ENCODE measurements around the gene MRC2. TPM values are rescaled to one million over a fixed set of nuclear protein-coding genes. Genes with fewer than 3 reads are reported as not detected.
A peak's percentile ranks its signal among the peaks of the same experiment; 100 is the strongest.

Gene MRC2
- total RNA-seq, 1 donor from 2014 or later: 361 TPM

GRCh38 chr17:62655656-62656055, 28.2 kb downstream of the MRC2 start:
- peaks cover 27% of the 10 kb centered on the region for H3K36me3 Mint-ChIP-seq (ENCODE audit: low read depth, unreplicated experiment)
- no peak for FAIRE-seq
- DNase-seq (ENCODE audit: low read depth): no peak
- TF ChIP-seq EZH2 (IDR thresholded peaks at IDR 0.05; ENCODE audit: insufficient read depth, low read length) (no peak), CTCF (IDR thresholded peaks at IDR 0.05; ENCODE audit: insufficient read depth, low read depth, low read length) (no peak)
- Histone ChIP-seq H3K27me3 (ENCODE audit: insufficient read depth, low read length) (no peaks in the 10 kb centered on the region), H2AFZ (ENCODE audit: low read depth, low read length) (no peak overlapping the region), H3K27ac (ENCODE audit: low read depth, low read length) (no peak overlapping the region), H3K9me3 (ENCODE audit: insufficient read depth, low read depth, low read length) (no peaks in the 10 kb centered on the region), H3K79me2 (ENCODE audit: insufficient read depth, low read length) (peaks cover 78% of the 10 kb centered on the region), H3K36me3 (ENCODE audit: insufficient read depth, low read length) (peaks cover 10% of the 10 kb centered on the region), H3K9ac (ENCODE audit: low read length) (no peak overlapping the region), H3K4me1 (ENCODE audit: insufficient read depth, low read length) (peaks cover 24% of the 10 kb centered on the region), H3K4me3 (ENCODE audit: insufficient read depth, low read depth, low read length) (no peak overlapping the region), H3K4me2 (ENCODE audit: low read length) (no peak overlapping the region), H4K20me1 (ENCODE audit: insufficient read depth, low read length) (peaks cover 84% of the 10 kb centered on the region)
- no peak overlapping the region for H3K27ac Mint-ChIP-seq (ENCODE audit: unreplicated experiment)
- H3K9me3 Mint-ChIP-seq (ENCODE audit: unreplicated experiment): no peaks in the 10 kb centered on the region
- no peaks in the 10 kb centered on the region for H3K27me3 Mint-ChIP-seq (ENCODE audit: low read depth, unreplicated experiment)
- no peak overlapping the region for H3K4me3 Mint-ChIP-seq (ENCODE audit: unreplicated experiment)
- H3K4me1 Mint-ChIP-seq (ENCODE audit: low read depth, unreplicated experiment): peaks cover 37% of the 10 kb centered on the region

GRCh38 chr17:62656446-62656845, 29.0 kb downstream of the MRC2 start:
- TF ChIP-seq CTCF (IDR thresholded peaks at IDR 0.05; ENCODE audit: insufficient read depth, low read depth, low read length) (no peak), EZH2 (IDR thresholded peaks at IDR 0.05; ENCODE audit: insufficient read depth, low read length) (no peak)
- H2AFZ ChIP-seq (ENCODE audit: low read depth, low read length): no peak overlapping the region
- no peak for FAIRE-seq
- H3K4me1 Mint-ChIP-seq (ENCODE audit: low read depth, unreplicated experiment): peaks cover 33% of the 10 kb centered on the region
- H3K4me1 ChIP-seq (ENCODE audit: insufficient read depth, low read length): peaks cover 24% of the 10 kb centered on the region
- no peaks in the 10 kb centered on the region for H3K9me3 ChIP-seq (ENCODE audit: insufficient read depth, low read depth, low read length)
- H3K79me2 ChIP-seq (ENCODE audit: insufficient read depth, low read length): peaks cover 81% of the 10 kb centered on the region
- H3K4me3 ChIP-seq (ENCODE audit: insufficient read depth, low read depth, low read length): no peak overlapping the region
- H3K27ac ChIP-seq (ENCODE audit: low read depth, low read length): no peak overlapping the region
- H3K9ac ChIP-seq (ENCODE audit: low read length): no peak overlapping the region
- peak overlapping the region; percentile 34 for H3K4me3 Mint-ChIP-seq (ENCODE audit: unreplicated experiment)
- H3K27me3 ChIP-seq (ENCODE audit: insufficient read depth, low read length): no peaks in the 10 kb centered on the region
- peaks cover 29% of the 10 kb centered on the region for H3K36me3 Mint-ChIP-seq (ENCODE audit: low read depth, unreplicated experiment)
- H4K20me1 ChIP-seq (ENCODE audit: insufficient read depth, low read length): peaks cover 85% of the 10 kb centered on the region
- no peak overlapping the region for H3K4me2 ChIP-seq (ENCODE audit: low read length)
- H3K27ac Mint-ChIP-seq (ENCODE audit: unreplicated experiment): no peak overlapping the region
- no peak for DNase-seq (ENCODE audit: low read depth)
- H3K9me3 Mint-ChIP-seq (ENCODE audit: unreplicated experiment): peaks cover 3% of the 10 kb centered on the region
- peaks cover 10% of the 10 kb centered on the region for H3K36me3 ChIP-seq (ENCODE audit: insufficient read depth, low read length)
- no peaks in the 10 kb centered on the region for H3K27me3 Mint-ChIP-seq (ENCODE audit: low read depth, unreplicated experiment)

GRCh38 chr17:62657145-62657665, 29.7 kb downstream of the MRC2 start:
- Histone ChIP-seq H3K9ac (ENCODE audit: low read length) (no peak overlapping the region), H3K9me3 (ENCODE audit: insufficient read depth, low read depth, low read length) (no peaks in the 10 kb centered on the region), H3K4me2 (ENCODE audit: low read length) (no peak overlapping the region), H3K79me2 (ENCODE audit: insufficient read depth, low read length) (peaks cover 81% of the 10 kb centered on the region), H3K4me1 (ENCODE audit: insufficient read depth, low read length) (peaks cover 20% of the 10 kb centered on the region), H3K27me3 (ENCODE audit: insufficient read depth, low read length) (no peaks in the 10 kb centered on the region), H2AFZ (ENCODE audit: low read depth, low read length) (no peak overlapping the region), H4K20me1 (ENCODE audit: insufficient read depth, low read length) (peaks cover 80% of the 10 kb centered on the region), H3K4me3 (ENCODE audit: insufficient read depth, low read depth, low read length) (no peak overlapping the region), H3K36me3 (ENCODE audit: insufficient read depth, low read length) (peaks cover 10% of the 10 kb centered on the region), H3K27ac (ENCODE audit: low read depth, low read length) (no peak overlapping the region)
- no peak overlapping the region for H3K4me3 Mint-ChIP-seq (ENCODE audit: unreplicated experiment)
- peak overlapping the region; percentile 11 for H3K27ac Mint-ChIP-seq (ENCODE audit: unreplicated experiment)
- H3K36me3 Mint-ChIP-seq (ENCODE audit: low read depth, unreplicated experiment): peaks cover 25% of the 10 kb centered on the region
- TF ChIP-seq CTCF (IDR thresholded peaks at IDR 0.05; ENCODE audit: insufficient read depth, low read depth, low read length) (no peak), EZH2 (IDR thresholded peaks at IDR 0.05; ENCODE audit: insufficient read depth, low read length) (no peak)
- FAIRE-seq (no peak), DNase-seq (ENCODE audit: low read depth) (no peak)
- peaks cover 3% of the 10 kb centered on the region for H3K9me3 Mint-ChIP-seq (ENCODE audit: unreplicated experiment)
- H3K27me3 Mint-ChIP-seq (ENCODE audit: low read depth, unreplicated experiment): no peaks in the 10 kb centered on the region
- peaks cover 26% of the 10 kb centered on the region for H3K4me1 Mint-ChIP-seq (ENCODE audit: low read depth, unreplicated experiment)
